Thyroid gland (tissue), 4 donors: ENCODE data around the gene NAA16. TPM values are rescaled to one million over a fixed set of nuclear protein-coding genes. Genes with fewer than 3 reads are reported as not detected.

Experiments used
- DNase-seq, 2 donors: peaks; one replicate each; pipeline ENCODE4 v3.0.0-alpha.2; 2019
- H3K27ac ChIP-seq, 3 donors: fragments of 200-600 bp; sonication (generic); 1 replicate in 2 of 3; 2 replicates in 1 of 3; pipeline ENCODE4 v1.5.1; 2016 to 2019; ENCODE audit warnings: mild to moderate bottlenecking in 1 of 3, moderate library complexity in 1 of 3
- H3K27me3 ChIP-seq: fragments of 200-600 bp; sonication (generic); one replicate; pipeline ENCODE4 v1.5.1; 2019
- H3K36me3 ChIP-seq, 2 donors: fragments of 200-600 bp; sonication (generic); one replicate each; pipeline ENCODE4 v1.5.1; 2016 to 2019
- H3K4me1 ChIP-seq, 2 donors: fragments of 200-600 bp; sonication (generic); one replicate each; pipeline ENCODE4 v1.5.1; 2017 to 2019
- H3K4me3 ChIP-seq, 3 donors: fragments of 200-600 bp; sonication (generic); replicated peaks in 1 of 3; 1 replicate in 2 of 3; 2 replicates in 1 of 3; pipeline ENCODE4 v1.5.1; 2016; ENCODE audit warnings: mild to moderate bottlenecking in 1 of 3
- H3K9me3 ChIP-seq: fragments of 200-600 bp; sonication (generic); one replicate; pipeline ENCODE4 v1.5.1; 2017
- CTCF ChIP-seq, 6 experiments: fragments of 200-600 bp in 3 of 6; fragments of 450-650 bp in 3 of 6; sonication (generic) in 3 of 6; IDR thresholded peaks; one replicate each; pipeline ENCODE4 v1.5.1; 2016 to 2019; ENCODE audit warnings: antibody characterized with exemption in 6 of 6, mild to moderate bottlenecking in 2 of 6, inconsistent platforms in 1 of 6, moderate library complexity in 1 of 6
- POLR2A ChIP-seq, 2 donors: fragments of 450-650 bp; IDR thresholded peaks; one replicate each; pipeline ENCODE4 v1.6.1; 2017; ENCODE audit warnings: antibody characterized with exemption in 2 of 2, mild to moderate bottlenecking in 2 of 2, moderate library complexity in 1 of 2
- WGBS, 2 donors: methylation state at CpG; one replicate each; pipeline ENCODE4 v1.1.5; 2017; 5-methylcytosine and 5-hydroxymethylcytosine counted together
- intact Hi-C: fragments of 100-400 bp; cut with DNase I; formaldehyde crosslinking; loops from one replicate; pipeline ENCODE4 v1.15.1; 2023
- total RNA-seq, 4 donors: library from RNA; depleted of rRNA; stranded (reverse); fragments of >200 nt; gene quantifications; one replicate each; pipeline ENCODE4 v1.2.3, GENCODE V29; 2016

The NAA16 gene
- total RNA-seq, 4 donors from 2014 or later = 16.9 to 42.7 (median 19.0) TPM

- H3K4me3 ChIP-seq = no peak overlapping the region
- no peaks in the 10 kb centered on the region for H3K36me3 ChIP-seq
- H3K27me3 ChIP-seq = no peaks in the 10 kb centered on the region
- no peaks in the 10 kb centered on the region for H3K9me3 ChIP-seq
- H3K27ac ChIP-seq = no peak overlapping the region
- intact Hi-C loops = no loop called here
- 71 to 82% methylated on average over 3 of the region's 3 CpGs for WGBS, 2 donors
- TF ChIP-seq POLR2A (IDR thresholded peaks at IDR 0.05) (no peak), CTCF (IDR thresholded peaks at IDR 0.05) (no peak)
- H3K4me1 ChIP-seq = peaks cover 0 to 4% of the 10 kb centered on the region in 2 donors
- DNase-seq = no peak
Observed at GRCh38 chr13:41302743-41303142, 8.3 kb upstream of the NAA16 start.

DNA sequence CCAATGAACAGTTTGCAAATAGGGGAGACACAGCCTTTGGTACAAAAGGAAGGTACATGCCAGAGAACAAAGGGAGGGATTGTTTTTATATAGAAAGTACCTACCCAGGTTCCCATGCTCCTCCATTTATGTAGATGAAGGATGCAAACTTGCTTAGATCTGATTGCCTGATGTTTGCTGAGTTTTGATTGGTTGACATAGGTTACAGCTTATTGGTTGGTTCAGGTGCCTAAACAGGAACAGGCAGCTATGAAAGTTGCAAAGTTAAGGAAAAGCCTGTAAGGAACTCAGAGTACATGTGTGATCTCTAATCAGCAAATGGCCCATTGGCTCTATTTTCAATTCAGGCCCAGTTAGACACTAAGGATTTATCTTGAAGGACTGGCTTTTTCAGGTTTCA, 6.5 kb upstream of the NAA16 start:
- Histone ChIP-seq H3K4me3 (no peak overlapping the region), H3K36me3 (no peaks in the 10 kb centered on the region), H3K27ac (no peak overlapping the region), H3K9me3 (no peaks in the 10 kb centered on the region), H3K4me1 (no peaks in the 10 kb centered on the region), H3K27me3 (no peaks in the 10 kb centered on the region)
- no peak for DNase-seq
- intact Hi-C loops = no loop called here
- TF ChIP-seq CTCF (IDR thresholded peaks at IDR 0.05) (no peak), POLR2A (IDR thresholded peaks at IDR 0.05) (no peak)

DNA sequence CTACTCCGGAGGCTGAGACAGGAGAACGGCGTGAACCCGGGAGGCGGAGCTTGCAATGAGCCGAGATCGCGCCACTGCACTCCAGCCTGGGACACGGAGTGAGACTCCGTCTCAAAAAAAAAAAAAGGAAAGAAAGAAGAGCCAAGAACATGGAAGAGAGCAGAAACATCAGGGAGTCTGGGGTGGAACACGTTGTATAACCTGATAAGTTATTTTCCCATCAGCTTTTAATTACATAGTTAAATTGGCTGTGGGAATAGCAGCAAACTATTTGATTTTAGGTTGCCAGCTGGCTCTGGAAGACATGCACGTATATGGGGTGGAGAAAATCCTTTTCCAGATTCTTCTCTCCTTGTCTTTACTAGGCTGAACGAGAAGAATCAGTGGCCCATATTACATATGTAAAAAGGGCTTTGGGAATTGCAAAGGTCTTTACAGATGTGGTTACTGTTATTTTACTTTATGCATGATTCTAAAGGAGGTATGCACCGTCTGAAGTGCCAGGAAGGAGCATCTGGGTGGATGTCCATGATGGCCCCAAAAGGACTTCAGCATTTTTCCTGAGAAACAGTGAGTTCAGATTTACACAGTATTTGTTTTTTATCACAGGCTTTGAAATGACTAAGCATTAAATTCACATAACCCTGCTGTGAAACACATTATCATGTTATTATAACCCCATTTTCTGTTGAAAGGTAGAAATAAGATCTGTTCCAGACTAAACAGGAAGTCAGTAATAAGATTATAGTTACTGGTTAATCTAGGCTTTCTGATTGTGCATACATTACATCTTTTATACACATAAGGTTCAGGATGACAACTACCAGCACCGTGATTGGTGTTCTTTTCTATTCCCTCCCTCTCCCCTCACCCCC, 4.6 kb upstream of the NAA16 start:
- intact Hi-C loops = no loop called here
- WGBS, 2 donors = 83 to 88% methylated on average over 15 of the region's 15 CpGs
- no peak for DNase-seq
- Histone ChIP-seq H3K27ac (no peak overlapping the region), H3K4me1 (no peaks in the 10 kb centered on the region), H3K4me3 (no peak overlapping the region), H3K9me3 (no peaks in the 10 kb centered on the region), H3K36me3 (no peaks in the 10 kb centered on the region), H3K27me3 (no peaks in the 10 kb centered on the region)
- TF ChIP-seq CTCF (IDR thresholded peaks at IDR 0.05) (no peak), POLR2A (IDR thresholded peaks at IDR 0.05) (no peak)

GRCh38 chr13:41307884-41308640, 3.0 kb upstream of the NAA16 start:
- DNase-seq = no peak
- H3K4me3 ChIP-seq = no peak overlapping the region
- no peak overlapping the region for H3K27ac ChIP-seq
- H3K9me3 ChIP-seq = no peaks in the 10 kb centered on the region
- TF ChIP-seq CTCF (IDR thresholded peaks at IDR 0.05) (no peak), POLR2A (IDR thresholded peaks at IDR 0.05) (no peak)
- intact Hi-C loops = no loop called here
- H3K4me1 ChIP-seq = peaks cover 8 to 9% of the 10 kb centered on the region in 2 donors
- no peaks in the 10 kb centered on the region for H3K27me3 ChIP-seq
- WGBS, 2 donors = 80 to 83% methylated on average over 11 of the region's 11 CpGs
- H3K36me3 ChIP-seq = no peaks in the 10 kb centered on the region
